K562 (cell line): Measurements from ENCODE around the gene ISG20L2. TPM values are rescaled to one million over a fixed set of nuclear protein-coding genes. Genes with fewer than 3 reads are reported as not detected.

ENCODE experiments used
- CEBPB ChIP-seq: fragments of 450-650 bp; IDR thresholded peaks from 2 replicates; pipeline ENCODE4 v1.6.1; 2016; ENCODE audit warnings: missing genetic modification characterization, missing compliant biosample characterization
- ELF1 ChIP-seq: fragments of 200-800 bp; sonication (Bioruptor generic); IDR thresholded peaks from 2 replicates; pipeline ENCODE4 v1.6.1; 2016; ENCODE audit warnings: missing genetic modification characterization, missing compliant biosample characterization
- MAZ ChIP-seq, 2 experiments: fragments of 450-650 bp in 1 of 2; sonication (generic) in 1 of 2; formaldehyde crosslinking; IDR thresholded peaks in 1 of 2; conservative IDR thresholded peaks in 1 of 2; 2 replicates each; pipeline versions ENCODE4 v1.4.0 to v1.5.0; 2020; ENCODE audit warnings: mild to moderate bottlenecking in 1 of 2, missing genetic modification reagents in 1 of 2
- MTA2 ChIP-seq: fragments of 450-650 bp; IDR thresholded peaks from 2 replicates; pipeline ENCODE4 v1.6.1; 2016; ENCODE audit warnings: low read depth
- SRSF7 ChIP-seq: fragments of 200-400 bp; formaldehyde crosslinking; optimal IDR thresholded peaks from 2 replicates; pipeline ENCODE3; 2017; ENCODE audit warnings: mild to moderate bottlenecking, low read depth, low read length
- TAF15 ChIP-seq: fragments of 200-400 bp; formaldehyde crosslinking; IDR thresholded peaks from 2 replicates; pipeline ENCODE4 v1.6.1; 2017; ENCODE audit warnings: mild to moderate bottlenecking, low read depth, low read length, moderate library complexity
- THRAP3 ChIP-seq: fragments of 450-650 bp; IDR thresholded peaks from 2 replicates; pipeline ENCODE4 v1.6.1; 2016; ENCODE audit warnings: mild to moderate bottlenecking, inconsistent platforms, borderline replicate concordance
- ZNF134 ChIP-seq: fragments of 250-450 bp; sonication (Bioruptor Pico); conservative IDR thresholded peaks from 2 replicates; pipeline ENCODE4 v1.4.0; 2020
- ZNF212 ChIP-seq: fragments of 450-650 bp; formaldehyde crosslinking; IDR thresholded peaks from 2 replicates; pipeline ENCODE4 v1.4.0; 2020; ENCODE audit warnings: mild to moderate bottlenecking
- ZNF785 ChIP-seq: fragments of 250-450 bp; sonication (Bioruptor Pico); IDR thresholded peaks from 2 replicates; pipeline ENCODE4 v1.4.0; 2020; ENCODE audit warnings: mild to moderate bottlenecking
- polyA plus RNA-seq, 8 experiments: library from polyadenylated mRNA; depleted of rRNA in 4 of 8; stranded (reverse) in 5 of 8; unstranded in 3 of 8; fragments of >200 nt; fragmentation: Nextera tagmentation in 2 of 8; fragmentation: Illumina TruSeq in 1 of 8; extraction: Ambion mirVana in 2 of 8; extraction: Trizol in 1 of 8; gene quantifications; 2 replicates each; pipeline versions ENCODE4 v1.2.1 to v1.2.3, GENCODE V29; 2011 to 2014; ENCODE audit warnings: inconsistent platforms in 1 of 8, missing spikeins in 1 of 8
- total RNA-seq, 7 experiments: library from RNA; depleted of rRNA in 6 of 7; stranded (reverse); fragments of >200 nt in 6 of 7; fragmentation: Illumina TruSeq in 2 of 7; extraction: Trizol in 2 of 7; gene quantifications; 2 replicates each; pipeline versions ENCODE4 v1.2.1 to v1.2.3, GENCODE V29; 2011 to 2021; ENCODE audit warnings: low replicate concordance in 1 of 7
- TF ChIP-seq, protein P1 (sequence below): fragments of 450-650 bp; IDR thresholded peaks from 2 replicates; pipeline ENCODE4 v1.7.1; 2018; ENCODE audit warnings: mild to moderate bottlenecking, low read depth; ENCODE audit not compliant: partially characterized antibody
- TF ChIP-seq, protein P2 (sequence below), 2 experiments: fragments of 450-650 bp; IDR thresholded peaks; 2 replicates each; pipeline ENCODE4 v1.6.1; 2016
- TF ChIP-seq, protein P3 (sequence below): sonication (generic); formaldehyde crosslinking; IDR thresholded peaks from 2 replicates; pipeline ENCODE4 v1.8.1; 2023; ENCODE audit warnings: missing genetic modification reagents, mild to moderate bottlenecking, borderline replicate concordance

The ISG20L2 gene
- total and polyA plus RNA-seq, 9 of the 15 experiments (the other 6 are each of a cell fraction or from before 2014, with no cell fraction given), result 21.3 to 130 (median 50.3) TPM

DNA sequence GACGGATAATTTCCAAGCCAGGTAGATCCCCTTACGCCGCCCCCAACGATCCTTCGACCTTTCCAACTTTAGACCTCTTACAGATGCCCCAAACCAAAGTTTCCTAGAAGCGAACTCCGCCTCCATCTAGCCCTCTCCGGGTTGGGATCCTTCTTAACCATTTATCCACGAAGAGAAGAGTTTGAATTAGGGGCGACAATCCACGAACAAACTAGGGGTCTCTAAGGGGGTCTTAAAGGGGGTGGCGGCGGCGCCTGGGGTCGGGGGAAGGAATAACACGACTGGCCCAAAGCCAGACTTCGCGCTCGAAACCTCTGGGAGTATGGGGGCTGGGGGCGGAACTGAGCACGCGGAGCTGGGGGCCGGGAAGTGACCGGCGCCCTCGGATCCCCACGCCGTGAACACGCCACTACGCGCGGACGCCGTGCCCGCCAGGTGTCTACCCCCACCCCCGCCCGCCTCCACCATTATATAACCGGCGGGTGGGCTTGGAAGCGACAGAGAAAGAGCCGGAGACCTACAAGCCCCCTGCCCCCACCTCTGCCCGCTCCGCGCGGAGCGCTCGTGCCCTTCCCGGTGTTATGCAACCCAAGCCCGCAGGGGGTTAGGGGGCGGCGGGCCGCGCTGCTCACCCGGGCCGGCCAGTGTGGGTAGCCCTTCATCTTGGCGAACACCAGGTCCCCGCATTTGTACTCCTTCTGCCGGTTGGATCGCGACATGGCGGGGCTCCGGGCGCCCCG, 22.3 kb upstream of the ISG20L2 start (continued):
- TF ChIP-seq SRSF7 (no peak), ZNF785 (CRISPR knock-in tag) (no peak), ELF1 (tag) (no peak), MAZ (CRISPR knock-in tag; conservative IDR thresholded peaks at IDR 0.05 in 1 of 2, IDR thresholded peaks at IDR 0.05 in 1 of 2) (no peak; a peak in 1 of 4 replicates), THRAP3 (no peak), ZNF212 (CRISPR knock-in tag) (no peak), TAF15 (no peak), MTA2 (no peak), ZNF134 (CRISPR knock-in tag) (no peak), CEBPB (tag) (peak; percentile 88)
- TF ChIP-seq, protein P1, sequence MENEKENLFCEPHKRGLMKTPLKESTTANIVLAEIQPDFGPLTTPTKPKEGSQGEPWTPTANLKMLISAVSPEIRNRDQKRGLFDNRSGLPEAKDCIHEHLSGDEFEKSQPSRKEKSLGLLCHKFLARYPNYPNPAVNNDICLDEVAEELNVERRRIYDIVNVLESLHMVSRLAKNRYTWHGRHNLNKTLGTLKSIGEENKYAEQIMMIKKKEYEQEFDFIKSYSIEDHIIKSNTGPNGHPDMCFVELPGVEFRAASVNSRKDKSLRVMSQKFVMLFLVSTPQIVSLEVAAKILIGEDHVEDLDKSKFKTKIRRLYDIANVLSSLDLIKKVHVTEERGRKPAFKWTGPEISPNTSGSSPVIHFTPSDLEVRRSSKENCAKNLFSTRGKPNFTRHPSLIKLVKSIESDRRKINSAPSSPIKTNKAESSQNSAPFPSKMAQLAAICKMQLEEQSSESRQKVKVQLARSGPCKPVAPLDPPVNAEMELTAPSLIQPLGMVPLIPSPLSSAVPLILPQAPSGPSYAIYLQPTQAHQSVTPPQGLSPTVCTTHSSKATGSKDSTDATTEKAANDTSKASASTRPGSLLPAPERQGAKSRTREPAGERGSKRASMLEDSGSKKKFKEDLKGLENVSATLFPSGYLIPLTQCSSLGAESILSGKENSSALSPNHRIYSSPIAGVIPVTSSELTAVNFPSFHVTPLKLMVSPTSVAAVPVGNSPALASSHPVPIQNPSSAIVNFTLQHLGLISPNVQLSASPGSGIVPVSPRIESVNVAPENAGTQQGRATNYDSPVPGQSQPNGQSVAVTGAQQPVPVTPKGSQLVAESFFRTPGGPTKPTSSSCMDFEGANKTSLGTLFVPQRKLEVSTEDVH, result no peak
- TF ChIP-seq, protein P2, sequence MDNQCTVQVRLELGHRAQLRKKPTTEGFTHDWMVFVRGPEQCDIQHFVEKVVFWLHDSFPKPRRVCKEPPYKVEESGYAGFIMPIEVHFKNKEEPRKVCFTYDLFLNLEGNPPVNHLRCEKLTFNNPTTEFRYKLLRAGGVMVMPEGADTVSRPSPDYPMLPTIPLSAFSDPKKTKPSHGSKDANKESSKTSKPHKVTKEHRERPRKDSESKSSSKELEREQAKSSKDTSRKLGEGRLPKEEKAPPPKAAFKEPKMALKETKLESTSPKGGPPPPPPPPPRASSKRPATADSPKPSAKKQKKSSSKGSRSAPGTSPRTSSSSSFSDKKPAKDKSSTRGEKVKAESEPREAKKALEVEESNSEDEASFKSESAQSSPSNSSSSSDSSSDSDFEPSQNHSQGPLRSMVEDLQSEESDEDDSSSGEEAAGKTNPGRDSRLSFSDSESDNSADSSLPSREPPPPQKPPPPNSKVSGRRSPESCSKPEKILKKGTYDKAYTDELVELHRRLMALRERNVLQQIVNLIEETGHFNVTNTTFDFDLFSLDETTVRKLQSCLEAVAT (IDR thresholded peaks at IDR 0.05), result peak in 1 of 2 experiments; percentile 19; a peak in 2 of 4 replicates
- TF ChIP-seq, protein P3, sequence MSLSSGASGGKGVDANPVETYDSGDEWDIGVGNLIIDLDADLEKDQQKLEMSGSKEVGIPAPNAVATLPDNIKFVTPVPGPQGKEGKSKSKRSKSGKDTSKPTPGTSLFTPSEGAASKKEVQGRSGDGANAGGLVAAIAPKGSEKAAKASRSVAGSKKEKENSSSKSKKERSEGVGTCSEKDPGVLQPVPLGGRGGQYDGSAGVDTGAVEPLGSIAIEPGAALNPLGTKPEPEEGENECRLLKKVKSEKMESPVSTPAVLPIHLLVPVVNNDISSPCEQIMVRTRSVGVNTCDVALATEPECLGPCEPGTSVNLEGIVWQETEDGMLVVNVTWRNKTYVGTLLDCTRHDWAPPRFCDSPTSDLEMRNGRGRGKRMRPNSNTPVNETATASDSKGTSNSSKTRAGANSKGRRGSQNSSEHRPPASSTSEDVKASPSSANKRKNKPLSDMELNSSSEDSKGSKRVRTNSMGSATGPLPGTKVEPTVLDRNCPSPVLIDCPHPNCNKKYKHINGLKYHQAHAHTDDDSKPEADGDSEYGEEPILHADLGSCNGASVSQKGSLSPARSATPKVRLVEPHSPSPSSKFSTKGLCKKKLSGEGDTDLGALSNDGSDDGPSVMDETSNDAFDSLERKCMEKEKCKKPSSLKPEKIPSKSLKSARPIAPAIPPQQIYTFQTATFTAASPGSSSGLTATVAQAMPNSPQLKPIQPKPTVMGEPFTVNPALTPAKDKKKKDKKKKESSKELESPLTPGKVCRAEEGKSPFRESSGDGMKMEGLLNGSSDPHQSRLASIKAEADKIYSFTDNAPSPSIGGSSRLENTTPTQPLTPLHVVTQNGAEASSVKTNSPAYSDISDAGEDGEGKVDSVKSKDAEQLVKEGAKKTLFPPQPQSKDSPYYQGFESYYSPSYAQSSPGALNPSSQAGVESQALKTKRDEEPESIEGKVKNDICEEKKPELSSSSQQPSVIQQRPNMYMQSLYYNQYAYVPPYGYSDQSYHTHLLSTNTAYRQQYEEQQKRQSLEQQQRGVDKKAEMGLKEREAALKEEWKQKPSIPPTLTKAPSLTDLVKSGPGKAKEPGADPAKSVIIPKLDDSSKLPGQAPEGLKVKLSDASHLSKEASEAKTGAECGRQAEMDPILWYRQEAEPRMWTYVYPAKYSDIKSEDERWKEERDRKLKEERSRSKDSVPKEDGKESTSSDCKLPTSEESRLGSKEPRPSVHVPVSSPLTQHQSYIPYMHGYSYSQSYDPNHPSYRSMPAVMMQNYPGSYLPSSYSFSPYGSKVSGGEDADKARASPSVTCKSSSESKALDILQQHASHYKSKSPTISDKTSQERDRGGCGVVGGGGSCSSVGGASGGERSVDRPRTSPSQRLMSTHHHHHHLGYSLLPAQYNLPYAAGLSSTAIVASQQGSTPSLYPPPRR, result no peak
